ENCODE measurements around the gene TMEM33.
A peak's percentile ranks its signal among the peaks of the same experiment; 100 is the strongest.

Gene TMEM33

DNA sequence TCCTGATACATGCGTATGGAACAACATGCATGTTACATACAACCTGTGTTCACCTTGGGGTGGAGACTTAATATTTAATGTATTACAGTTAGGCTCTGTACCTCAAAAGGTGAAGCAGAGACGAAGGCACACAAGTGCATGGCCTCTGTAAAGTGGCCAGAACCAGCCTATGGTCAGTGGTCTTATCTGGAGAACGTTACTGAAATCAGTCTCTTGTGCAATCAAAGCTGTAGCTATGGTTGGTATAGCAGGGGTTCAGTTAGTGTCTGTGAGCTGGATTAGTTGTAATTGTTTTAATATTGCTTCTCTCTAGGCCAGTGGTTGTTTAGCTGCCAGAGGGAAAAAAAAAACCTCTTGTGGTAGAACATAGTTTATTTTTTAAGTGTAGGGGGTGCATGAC is 2.2 kb upstream of the TMEM33 start:
- H3K4me2 ChIP-seq (ENCODE audit: low read length) = no peak overlapping the region
- H3K36me3 ChIP-seq (ENCODE audit: control insufficient read depth, insufficient read depth, low read length) = no peaks in the 10 kb centered on the region
- no peak overlapping the region for H2AK5ac ChIP-seq (ENCODE audit: low read length)
- no peak overlapping the region for H3K27ac ChIP-seq (ENCODE audit: low read depth, low read length)
- no peak for DNase-seq
- no CpG with 5 or more reads among the region's 3 CpGs for WGBS (ENCODE audit: extremely low coverage, insufficient coverage, low lambda C conversion rate)
- no peak overlapping the region for H4K5ac ChIP-seq (ENCODE audit: low read length)
- H2BK15ac ChIP-seq (replicated peaks; ENCODE audit: low read depth) = no peak overlapping the region
- no peak overlapping the region for H3K23ac ChIP-seq (ENCODE audit: low read length)
- no peak overlapping the region for H4K8ac ChIP-seq (ENCODE audit: low read depth, low read length)
- no peak overlapping the region for H2BK5ac ChIP-seq (ENCODE audit: low read length)
- H3K4me3 ChIP-seq (ENCODE audit: low read length) = no peak overlapping the region
- no peak overlapping the region for H3K56ac ChIP-seq (ENCODE audit: low read length)
- H2BK120ac ChIP-seq (ENCODE audit: low read depth, low read length) = no peak overlapping the region
- H3K4me1 ChIP-seq (ENCODE audit: control insufficient read depth, low read depth, low read length) = no peaks in the 10 kb centered on the region
- H3K9ac ChIP-seq (ENCODE audit: low read length) = no peak overlapping the region
- H3K27me3 ChIP-seq (ENCODE audit: insufficient read depth, low read length, poor library complexity) = no peaks in the 10 kb centered on the region
- peaks cover 16% of the 10 kb centered on the region for H3K79me2 ChIP-seq (ENCODE audit: control insufficient read depth, insufficient read depth, low read length)
- no peak overlapping the region for H3K18ac ChIP-seq (ENCODE audit: low read length)
- H3K4ac ChIP-seq (ENCODE audit: low read depth, low read length) = no peak overlapping the region
- H3K79me1 ChIP-seq (ENCODE audit: low read length) = peaks cover 1% of the 10 kb centered on the region

DNA sequence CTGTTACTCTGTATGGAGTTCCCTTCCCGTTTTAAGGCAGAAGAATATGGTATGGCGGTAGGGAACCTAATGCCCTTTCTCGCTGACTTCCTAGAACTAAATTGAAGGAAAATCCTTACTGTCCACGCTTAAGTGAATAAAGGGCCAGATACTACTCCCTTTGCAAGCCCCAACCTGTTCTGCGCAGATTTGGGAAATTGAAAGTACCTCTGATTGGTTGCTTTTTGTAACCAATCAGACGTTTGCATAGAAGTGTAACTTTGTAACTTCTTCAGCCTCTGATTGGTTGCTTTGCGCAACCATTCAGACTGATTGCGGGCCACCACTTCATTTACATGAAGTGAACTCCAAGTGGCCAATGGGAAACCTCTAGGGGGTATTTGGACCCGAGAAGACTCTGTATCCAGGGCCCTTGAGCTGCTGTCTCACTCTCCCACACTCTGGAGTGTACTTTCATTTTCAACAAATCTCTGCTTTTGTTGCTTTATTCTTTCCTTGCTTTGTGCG is 1.2 kb upstream of the TMEM33 start:
- Histone ChIP-seq H2BK15ac (replicated peaks; ENCODE audit: low read depth) (no peak overlapping the region), H3K27ac (ENCODE audit: low read depth, low read length) (no peak overlapping the region), H4K8ac (ENCODE audit: low read depth, low read length) (no peak overlapping the region), H2BK5ac (ENCODE audit: low read length) (no peak overlapping the region), H4K5ac (ENCODE audit: low read length) (no peak overlapping the region), H3K27me3 (ENCODE audit: insufficient read depth, low read length, poor library complexity) (no peaks in the 10 kb centered on the region), H3K9ac (ENCODE audit: low read length) (no peak overlapping the region), H3K4me2 (ENCODE audit: low read length) (no peak overlapping the region), H3K4ac (ENCODE audit: low read depth, low read length) (no peak overlapping the region), H3K36me3 (ENCODE audit: control insufficient read depth, insufficient read depth, low read length) (no peaks in the 10 kb centered on the region), H3K79me2 (ENCODE audit: control insufficient read depth, insufficient read depth, low read length) (peaks cover 17% of the 10 kb centered on the region), H3K79me1 (ENCODE audit: low read length) (peaks cover 1% of the 10 kb centered on the region), H3K18ac (ENCODE audit: low read length) (no peak overlapping the region), H3K4me3 (ENCODE audit: low read length) (no peak overlapping the region), H3K56ac (ENCODE audit: low read length) (no peak overlapping the region), H2AK5ac (ENCODE audit: low read length) (no peak overlapping the region), H3K4me1 (ENCODE audit: control insufficient read depth, low read depth, low read length) (no peaks in the 10 kb centered on the region), H2BK120ac (ENCODE audit: low read depth, low read length) (no peak overlapping the region), H3K23ac (ENCODE audit: low read length) (no peak overlapping the region)
- no CpG with 5 or more reads among the region's 10 CpGs for WGBS (ENCODE audit: extremely low coverage, insufficient coverage, low lambda C conversion rate)
- no peak for DNase-seq

DNA sequence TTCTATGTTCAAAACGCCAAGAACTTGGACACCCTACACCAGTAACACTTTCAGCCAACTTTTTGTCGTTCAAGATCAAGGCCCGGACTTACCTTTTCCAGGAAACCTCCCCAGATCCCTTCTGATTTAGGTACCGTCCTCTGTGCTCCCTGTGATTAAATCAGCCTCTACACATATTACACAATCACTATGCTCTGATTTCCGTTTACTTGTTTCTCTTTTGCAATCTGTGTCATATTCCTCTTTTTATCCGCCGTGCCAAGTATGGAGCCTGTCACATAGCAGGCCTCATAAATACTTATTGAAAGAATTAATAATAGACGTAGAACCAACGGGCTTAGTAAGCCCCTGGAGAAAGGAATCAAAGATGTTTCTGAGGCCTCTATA is 722 bp upstream of the TMEM33 start:
- Histone ChIP-seq H2BK120ac (ENCODE audit: low read depth, low read length) (no peak overlapping the region), H4K8ac (ENCODE audit: low read depth, low read length) (no peak overlapping the region), H2AK5ac (ENCODE audit: low read length) (no peak overlapping the region), H3K18ac (ENCODE audit: low read length) (no peak overlapping the region), H3K79me1 (ENCODE audit: low read length) (peaks cover 1% of the 10 kb centered on the region), H3K27me3 (ENCODE audit: insufficient read depth, low read length, poor library complexity) (no peaks in the 10 kb centered on the region), H3K27ac (ENCODE audit: low read depth, low read length) (no peak overlapping the region), H3K9ac (ENCODE audit: low read length) (no peak overlapping the region), H3K23ac (ENCODE audit: low read length) (no peak overlapping the region), H3K4me1 (ENCODE audit: control insufficient read depth, low read depth, low read length) (no peaks in the 10 kb centered on the region), H3K4me2 (ENCODE audit: low read length) (no peak overlapping the region), H4K5ac (ENCODE audit: low read length) (no peak overlapping the region), H3K56ac (ENCODE audit: low read length) (no peak overlapping the region), H3K4me3 (ENCODE audit: low read length) (no peak overlapping the region), H3K79me2 (ENCODE audit: control insufficient read depth, insufficient read depth, low read length) (peaks cover 19% of the 10 kb centered on the region), H2BK5ac (ENCODE audit: low read length) (no peak overlapping the region), H3K36me3 (ENCODE audit: control insufficient read depth, insufficient read depth, low read length) (no peaks in the 10 kb centered on the region), H2BK15ac (replicated peaks; ENCODE audit: low read depth) (no peak overlapping the region), H3K4ac (ENCODE audit: low read depth, low read length) (no peak overlapping the region)
- no CpG with 5 or more reads among the region's 9 CpGs for WGBS (ENCODE audit: extremely low coverage, insufficient coverage, low lambda C conversion rate)
- DNase-seq = no peak

DNA sequence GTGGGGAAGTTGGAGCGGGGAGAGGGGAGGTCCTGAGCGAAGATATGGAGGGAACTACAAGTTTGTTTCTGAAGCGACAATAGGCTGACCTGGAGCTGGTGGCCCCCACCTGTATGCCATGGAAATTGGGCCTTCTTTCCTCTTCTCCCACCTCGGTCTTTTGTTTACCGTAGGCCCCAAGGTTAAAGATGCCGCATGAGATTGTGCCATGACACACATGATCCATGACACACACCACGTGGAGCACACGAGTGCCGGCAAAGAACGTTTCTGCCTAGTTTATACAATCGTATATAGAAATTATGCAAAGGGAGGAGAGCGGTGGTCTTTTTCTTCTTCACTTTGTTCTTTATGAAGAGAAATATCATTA is 408 bp downstream of the TMEM33 start:
- no peak for DNase-seq
- Histone ChIP-seq H3K4me3 (ENCODE audit: low read length) (peak overlapping the region; percentile 97), H3K79me1 (ENCODE audit: low read length) (peaks cover 1% of the 10 kb centered on the region), H3K23ac (ENCODE audit: low read length) (peak overlapping the region; percentile 72), H3K9ac (ENCODE audit: low read length) (peak overlapping the region; percentile 93), H2AK5ac (ENCODE audit: low read length) (no peak overlapping the region), H3K4me1 (ENCODE audit: control insufficient read depth, low read depth, low read length) (no peaks in the 10 kb centered on the region), H3K27me3 (ENCODE audit: insufficient read depth, low read length, poor library complexity) (no peaks in the 10 kb centered on the region), H2BK5ac (ENCODE audit: low read length) (no peak overlapping the region), H4K8ac (ENCODE audit: low read depth, low read length) (no peak overlapping the region), H2BK15ac (replicated peaks; ENCODE audit: low read depth) (no peak overlapping the region), H2BK120ac (ENCODE audit: low read depth, low read length) (no peak overlapping the region), H3K18ac (ENCODE audit: low read length) (no peak overlapping the region), H4K5ac (ENCODE audit: low read length) (no peak overlapping the region), H3K4me2 (ENCODE audit: low read length) (peak overlapping the region; percentile 78), H3K56ac (ENCODE audit: low read length) (peak overlapping the region; percentile 96), H3K27ac (ENCODE audit: low read depth, low read length) (peak overlapping the region; percentile 94), H3K36me3 (ENCODE audit: control insufficient read depth, insufficient read depth, low read length) (no peaks in the 10 kb centered on the region), H3K79me2 (ENCODE audit: control insufficient read depth, insufficient read depth, low read length) (peaks cover 19% of the 10 kb centered on the region), H3K4ac (ENCODE audit: low read depth, low read length) (no peak overlapping the region)
- WGBS (ENCODE audit: extremely low coverage, insufficient coverage, low lambda C conversion rate) = no CpG with 5 or more reads among the region's 12 CpGs

DNA sequence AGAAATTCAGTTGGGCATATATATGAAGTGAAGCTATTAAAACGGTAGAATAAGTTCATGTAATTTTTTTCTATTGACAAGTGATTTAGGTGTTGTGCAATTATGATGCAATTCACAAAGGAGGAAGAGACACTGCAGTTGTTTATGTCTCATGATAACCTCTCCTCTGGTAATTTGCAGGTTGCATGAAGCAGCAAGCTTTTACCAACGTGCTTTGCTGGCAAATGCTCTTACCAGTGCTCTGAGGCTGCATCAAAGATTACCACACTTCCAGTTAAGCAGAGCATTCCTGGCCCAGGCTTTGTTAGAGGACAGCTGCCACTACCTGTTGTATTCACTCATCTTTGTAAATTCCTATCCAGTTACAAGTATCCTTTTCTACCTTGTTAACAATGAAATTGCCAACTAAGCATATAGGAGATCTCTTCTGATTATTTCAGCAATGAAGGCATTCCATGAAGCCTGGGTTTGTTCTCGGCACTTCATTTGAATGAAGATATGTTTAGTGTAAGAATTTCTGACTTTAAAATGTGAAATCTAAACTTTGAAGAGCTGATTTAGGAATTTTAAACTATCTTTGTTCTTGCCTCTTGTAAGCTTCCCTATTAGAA is 3.9 kb downstream of the TMEM33 start:
- Histone ChIP-seq H3K36me3 (ENCODE audit: control insufficient read depth, insufficient read depth, low read length) (no peaks in the 10 kb centered on the region), H3K27me3 (ENCODE audit: insufficient read depth, low read length, poor library complexity) (no peaks in the 10 kb centered on the region), H4K8ac (ENCODE audit: low read depth, low read length) (no peak overlapping the region), H3K18ac (ENCODE audit: low read length) (no peak overlapping the region), H3K4me2 (ENCODE audit: low read length) (no peak overlapping the region), H3K4ac (ENCODE audit: low read depth, low read length) (no peak overlapping the region), H4K5ac (ENCODE audit: low read length) (no peak overlapping the region), H3K79me2 (ENCODE audit: control insufficient read depth, insufficient read depth, low read length) (peaks cover 19% of the 10 kb centered on the region), H2AK5ac (ENCODE audit: low read length) (no peak overlapping the region), H3K9ac (ENCODE audit: low read length) (no peak overlapping the region), H3K27ac (ENCODE audit: low read depth, low read length) (no peak overlapping the region), H3K4me1 (ENCODE audit: control insufficient read depth, low read depth, low read length) (no peaks in the 10 kb centered on the region), H2BK15ac (replicated peaks; ENCODE audit: low read depth) (no peak overlapping the region), H3K23ac (ENCODE audit: low read length) (no peak overlapping the region), H2BK5ac (ENCODE audit: low read length) (no peak overlapping the region), H3K4me3 (ENCODE audit: low read length) (no peak overlapping the region), H3K56ac (ENCODE audit: low read length) (no peak overlapping the region), H2BK120ac (ENCODE audit: low read depth, low read length) (no peak overlapping the region), H3K79me1 (ENCODE audit: low read length) (peaks cover 1% of the 10 kb centered on the region)
- peak; percentile 82 for DNase-seq
- WGBS (ENCODE audit: extremely low coverage, insufficient coverage, low lambda C conversion rate) = 100% methylated on average over 1 of the region's 3 CpGs

DNA sequence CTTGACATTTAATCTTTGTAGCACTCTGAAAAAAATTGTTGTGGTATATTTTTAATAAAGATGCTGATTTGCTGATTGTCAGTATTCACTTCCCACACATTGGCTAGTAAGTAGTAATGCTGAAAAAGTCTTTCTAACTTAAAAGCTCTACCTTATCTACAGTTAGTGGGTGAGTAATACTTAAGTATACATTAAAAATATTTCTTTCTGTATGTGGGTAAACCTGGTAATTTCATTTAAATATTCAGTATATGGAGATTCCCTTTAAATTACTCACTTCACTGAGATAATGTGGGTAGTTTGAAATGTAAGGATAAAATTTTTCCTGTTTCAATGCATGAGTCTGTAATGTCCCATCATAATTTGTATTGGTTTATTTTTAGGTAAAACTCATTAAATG is 5.6 kb downstream of the TMEM33 start:
- H2BK15ac ChIP-seq (replicated peaks; ENCODE audit: low read depth) = no peak overlapping the region
- no peak overlapping the region for H3K4me3 ChIP-seq (ENCODE audit: low read length)
- no peak overlapping the region for H3K27ac ChIP-seq (ENCODE audit: low read depth, low read length)
- H3K27me3 ChIP-seq (ENCODE audit: insufficient read depth, low read length, poor library complexity) = no peaks in the 10 kb centered on the region
- H3K23ac ChIP-seq (ENCODE audit: low read length) = no peak overlapping the region
- H3K56ac ChIP-seq (ENCODE audit: low read length) = no peak overlapping the region
- H3K18ac ChIP-seq (ENCODE audit: low read length) = no peak overlapping the region
- H3K4me2 ChIP-seq (ENCODE audit: low read length) = no peak overlapping the region
- no peak overlapping the region for H3K9ac ChIP-seq (ENCODE audit: low read length)
- H2BK5ac ChIP-seq (ENCODE audit: low read length) = no peak overlapping the region
- no peak overlapping the region for H2AK5ac ChIP-seq (ENCODE audit: low read length)
- peaks cover 15% of the 10 kb centered on the region for H3K79me2 ChIP-seq (ENCODE audit: control insufficient read depth, insufficient read depth, low read length)
- no peak overlapping the region for H4K8ac ChIP-seq (ENCODE audit: low read depth, low read length)
- DNase-seq = no peak
- H4K5ac ChIP-seq (ENCODE audit: low read length) = no peak overlapping the region
- H3K4ac ChIP-seq (ENCODE audit: low read depth, low read length) = no peak overlapping the region
- peaks cover 1% of the 10 kb centered on the region for H3K79me1 ChIP-seq (ENCODE audit: low read length)
- no peaks in the 10 kb centered on the region for H3K36me3 ChIP-seq (ENCODE audit: control insufficient read depth, insufficient read depth, low read length)
- H3K4me1 ChIP-seq (ENCODE audit: control insufficient read depth, low read depth, low read length) = no peaks in the 10 kb centered on the region
- H2BK120ac ChIP-seq (ENCODE audit: low read depth, low read length) = no peak overlapping the region

All from mesendoderm (in vitro differentiated cells).